NB4 (cell line): ENCODE data around the gene SIM2.

ENCODE experiments used
- DNase-seq: peaks from one replicate; pipeline ENCODE4 v3.0.0; 2010; ENCODE audit warnings: low read depth
- H3K4me3 ChIP-seq: one replicate; pipeline ENCODE4 v1.5.1; 2011; ENCODE audit warnings: mild to moderate bottlenecking, low read depth, low read length, moderate library complexity
- MYC ChIP-seq: IDR thresholded peaks from 2 replicates; pipeline ENCODE4 v1.6.1; 2011; ENCODE audit warnings: low read depth, low read length
- POLR2A ChIP-seq: IDR thresholded peaks from 2 replicates; pipeline ENCODE4 v1.6.1; 2011; ENCODE audit warnings: mild to moderate bottlenecking; ENCODE audit not compliant: insufficient read length; ENCODE audit errors: extremely low read depth
- TF ChIP-seq, protein P1 (sequence below): IDR thresholded peaks from one replicate; pipeline ENCODE4 v1.5.1; 2012; ENCODE audit warnings: low read depth, low read length
- TF ChIP-seq, protein P2 (sequence below): IDR thresholded peaks from 2 replicates; pipeline ENCODE4 v1.6.1; 2011; ENCODE audit warnings: low read depth, low read length

Gene SIM2

DNA sequence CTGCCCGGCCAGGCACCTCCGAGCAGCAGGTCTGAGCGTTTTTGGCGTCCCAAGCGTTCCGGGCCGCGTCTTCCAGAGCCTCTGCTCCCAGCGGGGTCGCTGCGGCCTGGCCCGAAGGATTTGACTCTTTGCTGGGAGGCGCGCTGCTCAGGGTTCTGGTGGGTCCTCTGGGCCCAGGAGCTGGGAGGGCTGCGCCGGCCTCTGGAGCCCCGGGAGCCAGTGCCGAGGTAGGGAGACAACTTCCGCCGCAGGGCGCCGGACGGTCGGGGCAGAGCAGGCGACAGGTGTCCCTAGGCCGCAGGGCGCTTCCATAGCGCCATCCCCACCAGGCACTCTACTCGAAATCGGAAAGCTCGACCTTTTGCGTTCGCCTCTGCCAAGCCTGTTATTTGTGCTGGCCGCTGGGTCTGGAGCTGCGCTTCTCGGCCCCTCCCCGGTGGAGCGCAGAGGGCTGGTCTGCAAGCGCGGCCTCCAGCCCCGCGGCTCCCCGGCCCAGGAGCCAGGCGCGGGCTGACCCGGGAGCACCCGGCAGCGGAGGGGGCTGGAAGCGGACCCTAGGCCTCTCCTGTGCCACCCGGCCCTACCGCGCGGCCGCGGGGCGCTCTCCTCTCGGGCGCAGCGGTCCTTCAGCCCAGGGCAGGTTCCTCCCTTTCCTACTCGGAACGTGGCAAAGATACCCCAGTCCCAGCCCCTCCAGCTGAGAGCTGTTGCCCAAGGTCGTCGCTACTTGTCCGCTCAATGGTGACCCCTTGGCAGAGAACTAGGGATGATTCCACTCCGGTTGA lies 2.2 kb downstream of the SIM2 start:
- TF ChIP-seq, protein P1, sequence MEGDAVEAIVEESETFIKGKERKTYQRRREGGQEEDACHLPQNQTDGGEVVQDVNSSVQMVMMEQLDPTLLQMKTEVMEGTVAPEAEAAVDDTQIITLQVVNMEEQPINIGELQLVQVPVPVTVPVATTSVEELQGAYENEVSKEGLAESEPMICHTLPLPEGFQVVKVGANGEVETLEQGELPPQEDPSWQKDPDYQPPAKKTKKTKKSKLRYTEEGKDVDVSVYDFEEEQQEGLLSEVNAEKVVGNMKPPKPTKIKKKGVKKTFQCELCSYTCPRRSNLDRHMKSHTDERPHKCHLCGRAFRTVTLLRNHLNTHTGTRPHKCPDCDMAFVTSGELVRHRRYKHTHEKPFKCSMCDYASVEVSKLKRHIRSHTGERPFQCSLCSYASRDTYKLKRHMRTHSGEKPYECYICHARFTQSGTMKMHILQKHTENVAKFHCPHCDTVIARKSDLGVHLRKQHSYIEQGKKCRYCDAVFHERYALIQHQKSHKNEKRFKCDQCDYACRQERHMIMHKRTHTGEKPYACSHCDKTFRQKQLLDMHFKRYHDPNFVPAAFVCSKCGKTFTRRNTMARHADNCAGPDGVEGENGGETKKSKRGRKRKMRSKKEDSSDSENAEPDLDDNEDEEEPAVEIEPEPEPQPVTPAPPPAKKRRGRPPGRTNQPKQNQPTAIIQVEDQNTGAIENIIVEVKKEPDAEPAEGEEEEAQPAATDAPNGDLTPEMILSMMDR: no peak
- TF ChIP-seq POLR2A (no peak), MYC (no peak)
- TF ChIP-seq, protein P2, sequence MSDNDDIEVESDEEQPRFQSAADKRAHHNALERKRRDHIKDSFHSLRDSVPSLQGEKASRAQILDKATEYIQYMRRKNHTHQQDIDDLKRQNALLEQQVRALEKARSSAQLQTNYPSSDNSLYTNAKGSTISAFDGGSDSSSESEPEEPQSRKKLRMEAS: no peak
- H3K4me3 ChIP-seq: no peak overlapping the region
- DNase-seq: no peak

DNA sequence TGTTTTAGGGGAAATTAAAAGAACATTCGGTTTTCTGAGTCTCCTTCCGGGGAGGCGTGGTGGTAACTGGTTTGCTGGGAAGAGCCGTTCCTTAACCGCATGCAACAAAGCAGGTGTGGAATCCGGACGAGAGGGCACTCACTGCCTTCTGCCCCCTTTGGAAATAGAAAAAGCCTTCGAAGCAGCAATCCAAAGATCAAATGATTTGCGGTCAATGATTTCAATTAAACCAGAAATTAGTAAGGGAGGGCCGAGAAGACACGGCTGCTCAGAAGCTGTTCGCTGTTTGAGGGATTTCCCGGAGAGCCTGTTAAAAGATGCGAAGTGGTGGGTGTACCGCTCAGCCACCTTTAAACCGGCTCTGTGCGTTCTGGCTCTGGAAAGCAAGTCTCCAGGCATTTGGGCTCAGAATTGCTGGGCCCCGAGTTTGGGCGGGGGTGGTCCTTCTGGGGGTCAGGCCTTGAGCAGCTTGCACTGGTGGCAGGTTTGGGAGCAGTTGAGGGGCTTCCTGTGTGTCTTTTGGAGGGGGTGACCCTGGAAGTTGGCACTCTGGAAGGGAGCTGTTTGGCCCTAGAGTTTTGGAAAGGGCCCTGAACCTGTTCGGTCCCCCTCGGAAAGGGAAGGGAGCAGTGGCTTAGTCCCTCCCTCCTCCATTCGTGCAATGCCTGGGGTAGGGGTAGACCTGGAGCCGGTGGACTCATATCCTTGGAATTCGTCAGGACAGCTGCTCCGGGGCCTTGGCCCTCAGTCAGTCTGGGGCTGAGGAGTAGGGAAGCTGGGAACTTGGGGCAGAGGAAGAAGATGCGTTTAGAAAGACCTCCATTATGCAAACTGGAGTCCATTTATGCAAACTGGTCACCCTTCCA lies 3.1 kb downstream of the SIM2 start:
- no peak for DNase-seq
- H3K4me3 ChIP-seq: no peak overlapping the region
- TF ChIP-seq, protein P2: no peak

DNA sequence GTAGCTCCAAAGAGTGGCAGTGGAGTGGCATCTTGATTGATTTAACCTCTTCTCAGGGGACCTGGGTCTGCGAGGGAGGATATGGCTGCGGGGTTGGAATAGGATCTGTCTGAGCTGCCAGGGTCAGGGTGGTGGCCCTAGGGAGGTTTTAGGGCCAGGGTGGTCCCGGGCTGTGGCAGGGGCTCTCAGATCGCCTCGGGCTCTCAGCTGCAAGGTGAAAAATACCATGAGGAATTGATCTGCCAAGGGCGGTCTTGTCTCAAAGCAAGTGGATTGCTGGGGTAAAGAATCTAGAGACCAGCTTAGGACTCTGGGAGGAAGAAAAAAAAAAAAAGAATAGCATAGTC lies 3.7 kb downstream of the SIM2 start:
- TF ChIP-seq POLR2A (no peak), MYC (no peak)
- TF ChIP-seq, protein P1: no peak
- TF ChIP-seq, protein P2: no peak
- no peak overlapping the region for H3K4me3 ChIP-seq
- no peak for DNase-seq

DNA sequence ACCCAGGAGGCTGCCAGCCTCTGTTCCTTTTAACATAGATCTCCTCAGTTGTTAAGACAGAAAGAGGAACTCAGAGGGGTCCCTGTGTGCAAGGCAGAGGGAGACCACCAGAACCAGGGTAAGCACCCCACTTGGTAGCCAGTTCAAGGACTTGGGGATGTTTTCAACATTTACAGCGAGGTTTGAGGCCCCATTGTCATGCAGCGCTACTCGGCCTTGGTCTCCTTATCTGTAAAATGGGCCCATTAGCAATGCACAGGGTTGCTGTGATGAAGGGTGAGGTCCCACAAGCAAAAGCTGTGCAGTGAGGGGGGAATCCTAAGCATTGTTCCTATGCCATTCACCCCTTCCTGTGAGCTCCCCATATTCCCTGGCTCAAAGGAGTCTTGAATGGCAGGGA lies 4.2 kb downstream of the SIM2 start:
- TF ChIP-seq POLR2A (no peak), MYC (no peak)
- TF ChIP-seq, protein P2: no peak
- TF ChIP-seq, protein P1: no peak
- H3K4me3 ChIP-seq: no peak overlapping the region
- no peak for DNase-seq

DNA sequence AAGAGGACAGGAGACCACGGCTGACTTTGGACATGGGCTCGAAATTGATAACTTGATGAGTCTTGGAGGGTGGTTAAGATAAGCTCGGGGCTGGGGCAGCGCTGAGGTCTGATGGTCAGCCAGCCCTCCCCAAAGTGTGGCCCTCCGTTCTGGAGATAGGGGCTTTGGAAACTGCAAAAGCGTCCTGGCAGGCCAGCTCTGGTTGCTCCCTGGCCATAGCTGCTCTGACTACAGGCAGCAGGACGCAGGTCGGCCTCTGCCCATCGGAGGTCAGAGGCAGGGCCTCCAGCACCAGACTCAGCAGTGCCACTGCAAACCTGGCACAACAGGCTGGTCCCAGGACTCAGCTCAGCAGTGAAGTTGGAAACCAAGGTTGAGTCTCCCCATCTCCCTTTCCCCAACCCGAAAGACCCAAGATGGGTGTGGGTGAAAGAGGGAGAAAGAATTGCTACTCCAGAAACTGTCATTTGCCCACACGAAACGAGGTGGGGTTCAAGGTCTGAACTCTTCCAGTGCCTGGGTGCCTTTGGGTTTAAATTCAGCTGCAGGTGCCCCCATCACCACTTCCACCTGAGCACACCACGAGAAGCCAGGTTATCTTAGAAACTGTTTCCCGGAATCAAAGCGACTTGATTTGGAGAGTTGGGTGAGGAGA lies 4.8 kb downstream of the SIM2 start:
- DNase-seq: no peak
- TF ChIP-seq POLR2A (no peak), MYC (no peak)
- TF ChIP-seq, protein P1: no peak
- TF ChIP-seq, protein P2: no peak
- no peak overlapping the region for H3K4me3 ChIP-seq
